A549 (cell line): ENCODE results near the gene RPS21. TPM values are rescaled to one million over a fixed set of nuclear protein-coding genes. Genes with fewer than 3 reads are reported as not detected.

ENCODE experiments used
- ATAC-seq, 2 experiments: fragments of 200-7000 bp in 1 of 2; fragments of >200 bp in 1 of 2; cut with Nextera tagmentation in 1 of 2; cut with Tn5 transposase in 1 of 2; 3 replicates each; pipeline versions ENCODE4 v1.8.0 to v1.9.1; 2018 to 2020; ENCODE audit warnings: mild to moderate bottlenecking in 1 of 2, moderate library complexity in 1 of 2
- CTCF ChIA-PET: fragments of 300-600 bp; sonication (Branson Sonifier 250); formaldehyde crosslinking; extraction: SDS; loops from one replicate; lab custom pipeline; 2021; ENCODE audit warnings: antibody characterized with exemption, inconsistent platforms; lab: Yijun Ruan, JAX
- POLR2A ChIA-PET: fragments of 350-600 bp; formaldehyde crosslinking; extraction: SDS; loops from one replicate; lab custom pipeline; 2021; ENCODE audit warnings: antibody characterized with exemption, inconsistent platforms; lab: Yijun Ruan, JAX
- DNase-seq, 2 experiments: peaks; one replicate each; pipeline versions ENCODE4 v3.0.0 to v3.0.0-alpha.2; 2011 to 2016; ENCODE audit warnings: low read depth in 1 of 2, low spot score in 1 of 2
- FAIRE-seq: peaks from 2 replicates; lab custom pipeline; 2011; peaks lifted over from hg19 to GRCh38; lab: Jason Lieb, UNC
- H3K27ac ChIP-seq, 2 experiments: fragments of >200 bp; sonication (Bioruptor Twin); formaldehyde crosslinking; 3 replicates each; pipeline ENCODE4 v1.5.1; 2016 to 2017
- H3K4me1 ChIP-seq: fragments of >200 bp; sonication (Bioruptor Twin); formaldehyde crosslinking; 3 replicates; pipeline ENCODE4 v1.6.1; 2016
- H3K4me2 ChIP-seq: fragments of >200 bp; sonication (Bioruptor Twin); formaldehyde crosslinking; 3 replicates; pipeline ENCODE4 v1.6.1; 2016
- H3K4me3 ChIP-seq: fragments of >200 bp; sonication (Bioruptor Twin); formaldehyde crosslinking; 3 replicates; pipeline ENCODE4 v1.5.1; 2016
- H3K9me3 ChIP-seq: fragments of >200 bp; sonication (Bioruptor Twin); formaldehyde crosslinking; 3 replicates; pipeline ENCODE4 v1.6.1; 2016
- BHLHE40 ChIP-seq: IDR thresholded peaks from 2 replicates; pipeline ENCODE4 v1.6.1; 2012; ENCODE audit warnings: low read depth, low read length, inconsistent platforms
- CHD2 ChIP-seq: fragments of 150-350 bp; IDR thresholded peaks from 2 replicates; pipeline ENCODE4 v1.6.1; 2014; ENCODE audit warnings: low read length; ENCODE audit not compliant: partially characterized antibody
- E2F6 ChIP-seq: IDR thresholded peaks from 2 replicates; pipeline ENCODE4 v1.6.1; 2012; ENCODE audit warnings: low read depth, borderline replicate concordance
- EHF ChIP-seq: fragments of 250-450 bp; sonication (Bioruptor Pico); IDR thresholded peaks from 2 replicates; pipeline ENCODE4 v1.5.0; 2020; ENCODE audit warnings: mild to moderate bottlenecking
- EHMT2 ChIP-seq: fragments of 200-600 bp; sonication (generic); IDR thresholded peaks from 2 replicates; pipeline ENCODE4 v1.6.1; 2016; ENCODE audit warnings: antibody characterized with exemption, low read depth, mild to moderate bottlenecking, moderate library complexity
- EP300 ChIP-seq, 2 experiments: fragments of >200 bp; sonication (Bioruptor Twin); formaldehyde crosslinking; IDR thresholded peaks; 2 replicates in 1 of 2; 3 replicates in 1 of 2; pipeline ENCODE4 v1.6.1; 2016 to 2017
- ESRRA ChIP-seq: fragments of 150-350 bp; IDR thresholded peaks from 2 replicates; pipeline ENCODE4 v1.6.1; 2014; ENCODE audit warnings: mild to moderate bottlenecking, low read length, borderline replicate concordance
- FOSL2 ChIP-seq, 2 experiments: fragments of 450-650 bp in 1 of 2; fragments of >200 bp in 1 of 2; sonication (Bioruptor Twin) in 1 of 2; formaldehyde crosslinking; IDR thresholded peaks; 2 replicates each; pipeline versions ENCODE4 v1.5.0 to v1.6.1; 2016 to 2020; ENCODE audit warnings: mild to moderate bottlenecking in 1 of 2, moderate library complexity in 1 of 2
- FOXS1 ChIP-seq: fragments of 250-450 bp; sonication (Bioruptor Pico); IDR thresholded peaks from 2 replicates; pipeline ENCODE4 v1.5.0; 2020; ENCODE audit warnings: mild to moderate bottlenecking, moderate library complexity
- GATA3 ChIP-seq: IDR thresholded peaks from 2 replicates; pipeline ENCODE4 v1.6.1; 2012; ENCODE audit warnings: borderline replicate concordance
- HDAC2 ChIP-seq: fragments of 200-600 bp; sonication (generic); IDR thresholded peaks from 2 replicates; pipeline ENCODE4 v1.6.1; 2016
- HOXA7 ChIP-seq: fragments of 250-450 bp; sonication (Bioruptor Pico); IDR thresholded peaks from 2 replicates; pipeline ENCODE4 v1.5.0; 2020; ENCODE audit warnings: mild to moderate bottlenecking, moderate library complexity
- JUN ChIP-seq, 2 experiments: fragments of >200 bp; sonication (Bioruptor Twin); formaldehyde crosslinking; IDR thresholded peaks; 2 replicates in 1 of 2; 3 replicates in 1 of 2; pipeline ENCODE4 v1.6.1; 2016 to 2017
- JUNB ChIP-seq: fragments of >200 bp; sonication (Bioruptor Twin); formaldehyde crosslinking; IDR thresholded peaks from 2 replicates; pipeline ENCODE4 v1.6.1; 2016
- KDM1A ChIP-seq: fragments of 200-600 bp; sonication (generic); IDR thresholded peaks from 2 replicates; pipeline ENCODE4 v1.6.1; 2016; ENCODE audit warnings: low read depth, mild to moderate bottlenecking
- MAFK ChIP-seq: fragments of 450-650 bp; IDR thresholded peaks from 2 replicates; pipeline ENCODE4 v1.6.1; 2014; ENCODE audit not compliant: partially characterized antibody
- MAZ ChIP-seq: fragments of 150-350 bp; IDR thresholded peaks from 2 replicates; pipeline ENCODE4 v1.6.1; 2014; ENCODE audit warnings: antibody characterized with exemption, low read depth, low read length, borderline replicate concordance
- NFE2L2 ChIP-seq: fragments of 150-350 bp; conservative IDR thresholded peaks from 2 replicates; pipeline ENCODE4 v1.6.1; 2014; ENCODE audit warnings: low read length
- POLR2A ChIP-seq: IDR thresholded peaks from 2 replicates; pipeline ENCODE4 v1.6.1; 2012; ENCODE audit warnings: mild to moderate bottlenecking, low read length
- RAD21 ChIP-seq, 2 experiments: fragments of >200 bp in 1 of 2; sonication (Bioruptor Twin) in 1 of 2; formaldehyde crosslinking in 1 of 2; IDR thresholded peaks in 1 of 2; conservative IDR thresholded peaks in 1 of 2; 2 replicates in 1 of 2; 3 replicates in 1 of 2; pipeline ENCODE4 v1.6.1; 2012 to 2018; ENCODE audit warnings: inconsistent platforms in 1 of 2
- SMC3 ChIP-seq: fragments of >200 bp; sonication (Bioruptor Twin); formaldehyde crosslinking; IDR thresholded peaks from 3 replicates; pipeline ENCODE4 v1.6.1; 2018; ENCODE audit warnings: inconsistent platforms
- TP53 ChIP-seq: fragments of 250-450 bp; sonication (Bioruptor Pico); IDR thresholded peaks from 2 replicates; pipeline ENCODE4 v1.5.0; 2021; ENCODE audit warnings: mild to moderate bottlenecking, moderate library complexity
- ZFP36 ChIP-seq: fragments of 450-650 bp; IDR thresholded peaks from 2 replicates; pipeline ENCODE4 v1.6.1; 2014; ENCODE audit warnings: borderline replicate concordance; ENCODE audit not compliant: partially characterized antibody
- WGBS: methylation state at CpG from one replicate; pipeline ENCODE4 v1.1.6; 2017; ENCODE audit errors: missing lambda C conversion rate; 5-methylcytosine and 5-hydroxymethylcytosine counted together
- polyA plus RNA-seq, 4 experiments: library from polyadenylated mRNA; depleted of rRNA in 3 of 4; stranded (reverse); fragments of >200 nt; fragmentation: RNase III in 1 of 4; extraction: RNeasy Plus Mini Kit Qiagen cat#74134 plus additional on column Dnase treatment in 1 of 4; gene quantifications; 2 replicates in 3 of 4; 3 replicates in 1 of 4; pipeline ENCODE4 v1.2.3, GENCODE V29; 2011 to 2017
- TF ChIP-seq, protein P1 (sequence below): IDR thresholded peaks from 2 replicates; pipeline ENCODE4 v1.6.1; 2012
- TF ChIP-seq, protein P2 (sequence below): fragments of >200 bp; sonication (Bioruptor Twin); formaldehyde crosslinking; IDR thresholded peaks from 3 replicates; pipeline ENCODE4 v1.5.1; 2016
- TF ChIP-seq, protein P3 (sequence below): IDR thresholded peaks from 2 replicates; pipeline ENCODE4 v1.6.1; 2012

The RPS21 gene
- polyA plus RNA-seq, 2 of the 4 experiments (the other 2 are of a cell fraction) = 2,862 to 4,026 TPM

- peaks cover 49% of the 10 kb centered on the region for H3K4me1 ChIP-seq
- WGBS = 0% methylated on average over 15 of the region's 28 CpGs
- H3K9me3 ChIP-seq = no peaks in the 10 kb centered on the region
- POLR2A ChIA-PET = interaction anchor here (0.6 to 5.0 kb wide), 9 partner anchors 9 to 64 kb away, joined by 3 to 61 read pairs (median 4); partner anchors contain the start of gene RPS21
- H3K4me2 ChIP-seq = peak overlapping the region; percentile 91
- FAIRE-seq (no peak), ATAC-seq (peak; percentile 48 to 68), DNase-seq (peak in 1 of 2 experiments; percentile 89)
- peak overlapping the region; percentile 97 to 99 for H3K27ac ChIP-seq
- TF ChIP-seq GATA3 (peak; percentile 48; the same call in 1 of the 2 replicates), ZFP36 (no peak), MAFK (peak; percentile 86), POLR2A (peak; percentile 60), SMC3 (peak; percentile 38; the same call in 2 of the 3 replicates), EHF (CRISPR knock-in tag) (no peak), JUN (IDR thresholded peaks at IDR 0.05) (peak; percentile 49 to 82; a peak in 4 of 5 replicates), KDM1A (no peak), CHD2 (no peak), BHLHE40 (no peak), E2F6 (0 out of 2 replicates have a peak, but pooled peaks have one; percentile 7), FOSL2 (IDR thresholded peaks at IDR 0.05) (peak; percentile 64), FOSL2 (CRISPR knock-in tag; IDR thresholded peaks at IDR 0.05) (peak; percentile 83), FOXS1 (CRISPR knock-in tag) (no peak), ESRRA (no peak), EP300 (IDR thresholded peaks at IDR 0.05) (peak; percentile 35 to 44; a peak in 2 of 5 replicates), RAD21 (conservative IDR thresholded peaks at IDR 0.05 in 1 of 2, IDR thresholded peaks at IDR 0.05 in 1 of 2) (peak in 1 of 2 experiments; percentile 2; a peak in 2 of 5 replicates), HOXA7 (CRISPR knock-in tag) (no peak), JUNB (peak; percentile 66), MAZ (peak; percentile 33; the same call in 1 of the 2 replicates), EHMT2 (no peak), NFE2L2 (0 out of 2 replicates have a peak, but pooled peaks have one; percentile 2), HDAC2 (no peak), TP53 (CRISPR knock-in tag) (no peak)
- TF ChIP-seq, protein P1, sequence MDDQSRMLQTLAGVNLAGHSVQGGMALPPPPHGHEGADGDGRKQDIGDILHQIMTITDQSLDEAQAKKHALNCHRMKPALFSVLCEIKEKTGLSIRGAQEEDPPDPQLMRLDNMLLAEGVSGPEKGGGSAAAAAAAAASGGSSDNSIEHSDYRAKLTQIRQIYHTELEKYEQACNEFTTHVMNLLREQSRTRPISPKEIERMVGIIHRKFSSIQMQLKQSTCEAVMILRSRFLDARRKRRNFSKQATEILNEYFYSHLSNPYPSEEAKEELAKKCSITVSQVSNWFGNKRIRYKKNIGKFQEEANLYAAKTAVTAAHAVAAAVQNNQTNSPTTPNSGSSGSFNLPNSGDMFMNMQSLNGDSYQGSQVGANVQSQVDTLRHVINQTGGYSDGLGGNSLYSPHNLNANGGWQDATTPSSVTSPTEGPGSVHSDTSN = peak; percentile 65; the same call in 1 of the 2 replicates
- TF ChIP-seq, protein P2, sequence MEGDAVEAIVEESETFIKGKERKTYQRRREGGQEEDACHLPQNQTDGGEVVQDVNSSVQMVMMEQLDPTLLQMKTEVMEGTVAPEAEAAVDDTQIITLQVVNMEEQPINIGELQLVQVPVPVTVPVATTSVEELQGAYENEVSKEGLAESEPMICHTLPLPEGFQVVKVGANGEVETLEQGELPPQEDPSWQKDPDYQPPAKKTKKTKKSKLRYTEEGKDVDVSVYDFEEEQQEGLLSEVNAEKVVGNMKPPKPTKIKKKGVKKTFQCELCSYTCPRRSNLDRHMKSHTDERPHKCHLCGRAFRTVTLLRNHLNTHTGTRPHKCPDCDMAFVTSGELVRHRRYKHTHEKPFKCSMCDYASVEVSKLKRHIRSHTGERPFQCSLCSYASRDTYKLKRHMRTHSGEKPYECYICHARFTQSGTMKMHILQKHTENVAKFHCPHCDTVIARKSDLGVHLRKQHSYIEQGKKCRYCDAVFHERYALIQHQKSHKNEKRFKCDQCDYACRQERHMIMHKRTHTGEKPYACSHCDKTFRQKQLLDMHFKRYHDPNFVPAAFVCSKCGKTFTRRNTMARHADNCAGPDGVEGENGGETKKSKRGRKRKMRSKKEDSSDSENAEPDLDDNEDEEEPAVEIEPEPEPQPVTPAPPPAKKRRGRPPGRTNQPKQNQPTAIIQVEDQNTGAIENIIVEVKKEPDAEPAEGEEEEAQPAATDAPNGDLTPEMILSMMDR = peak; percentile 29; the same call in 2 of the 3 replicates
- TF ChIP-seq, protein P3, sequence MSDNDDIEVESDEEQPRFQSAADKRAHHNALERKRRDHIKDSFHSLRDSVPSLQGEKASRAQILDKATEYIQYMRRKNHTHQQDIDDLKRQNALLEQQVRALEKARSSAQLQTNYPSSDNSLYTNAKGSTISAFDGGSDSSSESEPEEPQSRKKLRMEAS = peak; percentile 46
- CTCF ChIA-PET = interaction anchor here (0.8 to 12.6 kb wide), 20 partner anchors 8 to 68 kb away, joined by 3 to 290 read pairs (median 5); partner anchors contain the start of gene ADRM1
- peak overlapping the region; percentile 100 for H3K4me3 ChIP-seq
Measured at GRCh38 chr20:62368976-62369814, 17.7 kb upstream of the RPS21 start.
